Measurements from ENCODE around the gene SH3BP1. TPM values are rescaled to one million over a fixed set of nuclear protein-coding genes. Genes with fewer than 3 reads are reported as not detected.
A peak's percentile ranks its signal among the peaks of the same experiment; 100 is the strongest.

The SH3BP1 gene
- total RNA-seq, 1 donor from 2014 or later = 10.3 TPM

GRCh38 chr22:37672920-37673455, 33.5 kb downstream of the SH3BP1 start:
- no peak for DNase-seq (ENCODE audit: low spot score)
- TF ChIP-seq, protein P1, sequence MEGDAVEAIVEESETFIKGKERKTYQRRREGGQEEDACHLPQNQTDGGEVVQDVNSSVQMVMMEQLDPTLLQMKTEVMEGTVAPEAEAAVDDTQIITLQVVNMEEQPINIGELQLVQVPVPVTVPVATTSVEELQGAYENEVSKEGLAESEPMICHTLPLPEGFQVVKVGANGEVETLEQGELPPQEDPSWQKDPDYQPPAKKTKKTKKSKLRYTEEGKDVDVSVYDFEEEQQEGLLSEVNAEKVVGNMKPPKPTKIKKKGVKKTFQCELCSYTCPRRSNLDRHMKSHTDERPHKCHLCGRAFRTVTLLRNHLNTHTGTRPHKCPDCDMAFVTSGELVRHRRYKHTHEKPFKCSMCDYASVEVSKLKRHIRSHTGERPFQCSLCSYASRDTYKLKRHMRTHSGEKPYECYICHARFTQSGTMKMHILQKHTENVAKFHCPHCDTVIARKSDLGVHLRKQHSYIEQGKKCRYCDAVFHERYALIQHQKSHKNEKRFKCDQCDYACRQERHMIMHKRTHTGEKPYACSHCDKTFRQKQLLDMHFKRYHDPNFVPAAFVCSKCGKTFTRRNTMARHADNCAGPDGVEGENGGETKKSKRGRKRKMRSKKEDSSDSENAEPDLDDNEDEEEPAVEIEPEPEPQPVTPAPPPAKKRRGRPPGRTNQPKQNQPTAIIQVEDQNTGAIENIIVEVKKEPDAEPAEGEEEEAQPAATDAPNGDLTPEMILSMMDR (IDR thresholded peaks at IDR 0.05) = no peak
- TF ChIP-seq EZH2 (IDR thresholded peaks at IDR 0.05) = no peak
- TF ChIP-seq EZH2phosphoT487 (IDR thresholded peaks at IDR 0.05) = no peak
- Mint-ChIP-seq H3K36me3 (peaks cover 2% of the 10 kb centered on the region), H3K4me3 (no peak overlapping the region), H3K4me1 (peaks cover 20% of the 10 kb centered on the region), H3K9me3 (no peaks in the 10 kb centered on the region), H3K27ac (no peak overlapping the region), H3K27me3 (ENCODE audit: insufficient read depth, low read depth) (no peaks in the 10 kb centered on the region)
- Histone ChIP-seq H3F3A (ENCODE audit: low read depth) (peaks cover 34% of the 10 kb centered on the region), H4K20me1 (ENCODE audit: low read depth) (no peaks in the 10 kb centered on the region), H2AFZ (replicated peaks) (no peak overlapping the region), H3K79me2 (ENCODE audit: low read depth) (no peaks in the 10 kb centered on the region), H3K9me3 (ENCODE audit: low read depth) (no peaks in the 10 kb centered on the region), H3K36me3 (no peaks in the 10 kb centered on the region), H3K27ac (no peak overlapping the region), H3K4me3 (no peak overlapping the region), H3K4me2 (no peak overlapping the region), H3K27me3 (peaks cover 8% of the 10 kb centered on the region), H3K4me1 (no peaks in the 10 kb centered on the region), H3K9ac (no peak overlapping the region)

DNA sequence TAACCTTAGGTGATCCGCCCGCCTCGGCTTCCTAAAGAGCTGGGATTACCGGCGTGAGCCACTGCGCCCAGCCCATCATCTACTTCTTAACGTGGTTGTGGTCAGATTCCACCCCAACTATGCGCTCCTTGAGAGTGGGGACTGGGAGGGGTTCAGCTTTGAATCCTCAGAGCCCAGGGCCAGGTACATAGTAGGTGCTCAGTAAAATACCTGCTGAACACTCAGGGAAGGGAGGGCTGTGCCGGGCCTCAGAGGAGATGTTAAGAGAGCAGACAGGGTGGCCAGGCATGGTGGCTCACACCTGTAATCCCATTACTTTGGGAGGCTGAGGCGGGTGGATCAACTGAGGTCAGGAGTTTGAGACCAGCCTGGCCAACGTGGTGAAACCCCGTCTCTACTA, 34.8 kb downstream of the SH3BP1 start:
- Histone ChIP-seq H3K9ac (no peak overlapping the region), H4K20me1 (ENCODE audit: low read depth) (no peaks in the 10 kb centered on the region), H3K79me2 (ENCODE audit: low read depth) (no peaks in the 10 kb centered on the region), H2AFZ (replicated peaks) (no peak overlapping the region), H3K4me2 (no peak overlapping the region), H3K36me3 (no peaks in the 10 kb centered on the region), H3K27me3 (peaks cover 8% of the 10 kb centered on the region), H3K9me3 (ENCODE audit: low read depth) (no peaks in the 10 kb centered on the region), H3K4me3 (no peak overlapping the region), H3K4me1 (no peaks in the 10 kb centered on the region), H3F3A (ENCODE audit: low read depth) (peaks cover 31% of the 10 kb centered on the region), H3K27ac (no peak overlapping the region)
- Mint-ChIP-seq H3K36me3 (peaks cover 2% of the 10 kb centered on the region), H3K4me3 (no peak overlapping the region), H3K27ac (no peak overlapping the region), H3K9me3 (no peaks in the 10 kb centered on the region), H3K27me3 (ENCODE audit: insufficient read depth, low read depth) (no peaks in the 10 kb centered on the region), H3K4me1 (peaks cover 18% of the 10 kb centered on the region)
- DNase-seq (ENCODE audit: low spot score) = no peak
- TF ChIP-seq, protein P1 (IDR thresholded peaks at IDR 0.05) = no peak
- no peak for TF ChIP-seq EZH2phosphoT487 (IDR thresholded peaks at IDR 0.05)
- TF ChIP-seq EZH2 (IDR thresholded peaks at IDR 0.05) = no peak

DNA sequence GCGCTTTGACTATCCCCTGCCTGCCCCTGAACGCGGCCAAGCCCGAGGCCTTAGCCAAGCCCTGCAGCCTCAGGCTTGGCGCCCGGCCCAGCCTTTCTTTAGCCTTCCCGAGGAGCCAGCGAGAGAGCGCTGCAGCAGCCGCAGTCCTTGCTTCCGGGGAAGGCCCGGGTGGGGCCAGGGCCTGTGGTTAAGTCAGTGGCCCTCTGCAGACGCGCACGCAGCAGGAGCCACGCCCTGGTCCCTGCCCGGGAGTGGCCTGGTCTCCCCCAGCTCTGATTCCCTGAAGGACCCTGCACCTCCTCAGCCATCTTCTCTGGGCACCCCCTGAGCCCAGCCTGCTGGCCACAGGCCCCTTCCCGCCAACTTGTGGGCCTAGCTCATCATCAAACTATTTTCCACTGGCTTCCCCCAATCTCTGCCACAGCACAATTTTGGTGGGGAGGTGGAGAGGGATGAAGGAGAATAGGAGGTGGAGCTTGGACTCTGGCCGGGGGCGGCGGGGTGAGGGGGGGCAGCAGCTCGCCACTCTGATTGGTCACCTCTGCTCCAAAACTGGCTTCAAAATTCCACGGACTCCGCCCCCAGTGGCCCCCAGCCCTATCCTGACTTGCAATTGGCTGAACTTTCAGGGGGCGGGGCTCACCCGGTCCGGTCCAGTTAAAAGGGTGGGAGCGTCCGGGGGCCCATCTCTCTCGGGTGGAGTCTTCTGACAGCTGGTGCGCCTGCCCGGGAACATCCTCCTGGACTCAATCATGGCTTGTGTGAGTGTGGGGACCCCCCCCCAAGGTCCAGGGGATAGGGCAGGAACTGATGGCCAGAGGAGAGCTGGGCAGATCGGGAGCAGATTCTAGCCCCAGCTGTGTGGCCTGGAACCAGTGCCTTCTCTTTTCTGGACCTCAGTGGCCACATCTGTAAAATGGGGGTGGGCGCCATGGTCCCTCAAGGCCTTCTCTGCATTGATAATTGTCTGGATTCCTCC, 35.8 kb downstream of the SH3BP1 start, which contains the start of gene LGALS1:
LGALS1 (plus strand) TSS at position 686 of the 979 bp plus-strand sequence; CDS start at position 753, 67 bp downstream.
- peak within 1 kb of the TSS; percentile 53 for H3K4me2 ChIP-seq
- no peaks in the 10 kb centered on the region for H3K27me3 Mint-ChIP-seq (ENCODE audit: insufficient read depth, low read depth)
- H3F3A ChIP-seq (ENCODE audit: low read depth) = peaks cover 31% of the 10 kb centered on the region
- H3K79me2 ChIP-seq (ENCODE audit: low read depth) = no peaks in the 10 kb centered on the region
- H3K27ac ChIP-seq = no peak within 1 kb of the TSS
- no peaks in the 10 kb centered on the region for H4K20me1 ChIP-seq (ENCODE audit: low read depth)
- H3K4me3 ChIP-seq = no peak within 1 kb of the TSS
- peaks cover 18% of the 10 kb centered on the region for H3K4me1 Mint-ChIP-seq
- H3K4me3 Mint-ChIP-seq = peak within 1 kb of the TSS; percentile 72
- H3K27me3 ChIP-seq = peaks cover 8% of the 10 kb centered on the region
- DNase-seq (ENCODE audit: low spot score) = peak; percentile 47
- TF ChIP-seq EZH2phosphoT487 (IDR thresholded peaks at IDR 0.05) (no peak), EZH2 (IDR thresholded peaks at IDR 0.05) (no peak)
- TF ChIP-seq, protein P1 (IDR thresholded peaks at IDR 0.05) = no peak
- no peaks in the 10 kb centered on the region for H3K4me1 ChIP-seq
- no peak within 1 kb of the TSS for H3K27ac Mint-ChIP-seq
- H3K9me3 ChIP-seq (ENCODE audit: low read depth) = no peaks in the 10 kb centered on the region
- H3K36me3 Mint-ChIP-seq = peaks cover 2% of the 10 kb centered on the region
- no peak within 1 kb of the TSS for H2AFZ ChIP-seq (replicated peaks)
- H3K9me3 Mint-ChIP-seq = no peaks in the 10 kb centered on the region
- no peak within 1 kb of the TSS for H3K9ac ChIP-seq
- H3K36me3 ChIP-seq = no peaks in the 10 kb centered on the region
